HepG2 (cell line): ENCODE measurements around the gene ZNF530. TPM values are rescaled to one million over a fixed set of nuclear protein-coding genes. Genes with fewer than 3 reads are reported as not detected.

ENCODE experiments used
- HNRNPK ChIP-seq: fragments of 200-400 bp; formaldehyde crosslinking; IDR thresholded peaks from 2 replicates; pipeline ENCODE4 v1.6.1; 2018; ENCODE audit warnings: low read length, low read depth, moderate library complexity, mild to moderate bottlenecking; ENCODE audit not compliant: poor library complexity, severe bottlenecking
- HOXD1 ChIP-seq: sonication (generic); formaldehyde crosslinking; IDR thresholded peaks from 2 replicates; pipeline ENCODE4 v1.5.0; 2020; ENCODE audit warnings: missing genetic modification reagents
- MBNL3 ChIP-seq: fragments of 250-450 bp; sonication (Bioruptor Pico); conservative IDR thresholded peaks from 2 replicates; pipeline ENCODE4 v1.8.0; 2022; ENCODE audit warnings: mild to moderate bottlenecking, inconsistent platforms
- MED8 ChIP-seq: sonication (generic); formaldehyde crosslinking; IDR thresholded peaks from 2 replicates; pipeline ENCODE4 v1.8.1; 2023; ENCODE audit warnings: mild to moderate bottlenecking, missing genetic modification reagents; ENCODE audit not compliant: insufficient replicate concordance
- MYPOP ChIP-seq: sonication (generic); formaldehyde crosslinking; IDR thresholded peaks from 2 replicates; pipeline ENCODE4 v1.8.1; 2023; ENCODE audit warnings: mild to moderate bottlenecking, moderate library complexity, missing genetic modification reagents
- PBX2 ChIP-seq: IDR thresholded peaks from 2 replicates; pipeline ENCODE4 v1.6.1; 2016; ENCODE audit warnings: control low read depth
- RAD21 ChIP-seq: fragments of 450-650 bp; formaldehyde crosslinking; IDR thresholded peaks from 2 replicates; pipeline ENCODE4 v1.5.0; 2020; ENCODE audit warnings: mild to moderate bottlenecking
- RFX3 ChIP-seq: IDR thresholded peaks from 2 replicates; pipeline ENCODE4 v1.6.1; 2016; ENCODE audit warnings: missing biosample characterization, missing genetic modification reagents
- THAP8 ChIP-seq: sonication (generic); formaldehyde crosslinking; IDR thresholded peaks from 2 replicates; pipeline ENCODE4 v1.5.1; 2020; ENCODE audit warnings: missing genetic modification reagents, mild to moderate bottlenecking, borderline replicate concordance
- ZBTB42 ChIP-seq: sonication (generic); formaldehyde crosslinking; IDR thresholded peaks from 2 replicates; pipeline ENCODE4 v1.5.0; 2020; ENCODE audit warnings: mild to moderate bottlenecking, missing genetic modification reagents
- ZFP36L2 ChIP-seq: sonication (generic); formaldehyde crosslinking; IDR thresholded peaks from 2 replicates; pipeline ENCODE4 v1.4.0; 2020; ENCODE audit warnings: missing genetic modification reagents
- ZNF33A ChIP-seq: sonication (generic); formaldehyde crosslinking; IDR thresholded peaks from 2 replicates; pipeline ENCODE4 v1.5.1; 2020; ENCODE audit warnings: missing genetic modification reagents, mild to moderate bottlenecking, moderate library complexity, borderline replicate concordance
- ZNF430 ChIP-seq: sonication (generic); formaldehyde crosslinking; IDR thresholded peaks from 2 replicates; pipeline ENCODE4 v1.9.0; 2021; ENCODE audit warnings: mild to moderate bottlenecking, missing genetic modification reagents
- ZNF556 ChIP-seq: sonication (generic); formaldehyde crosslinking; IDR thresholded peaks from 2 replicates; pipeline ENCODE4 v1.4.0; 2020; ENCODE audit warnings: mild to moderate bottlenecking, missing genetic modification reagents, borderline replicate concordance
- ZNF576 ChIP-seq: sonication (generic); formaldehyde crosslinking; IDR thresholded peaks from 2 replicates; pipeline ENCODE4 v1.4.0; 2020; ENCODE audit warnings: mild to moderate bottlenecking, missing genetic modification reagents
- ZNF776 ChIP-seq: sonication (generic); formaldehyde crosslinking; IDR thresholded peaks from 2 replicates; pipeline ENCODE4 v1.4.0; 2020; ENCODE audit warnings: mild to moderate bottlenecking, missing genetic modification reagents
- ZNF777 ChIP-seq: sonication (generic); formaldehyde crosslinking; IDR thresholded peaks from 2 replicates; pipeline ENCODE4 v1.4.0; 2020; ENCODE audit warnings: missing genetic modification reagents
- ZNF839 ChIP-seq: sonication (generic); formaldehyde crosslinking; IDR thresholded peaks from 2 replicates; pipeline ENCODE4 v1.4.0; 2020; ENCODE audit warnings: missing genetic modification reagents, mild to moderate bottlenecking, borderline replicate concordance
- ZNF891 ChIP-seq: sonication (generic); formaldehyde crosslinking; IDR thresholded peaks from 2 replicates; pipeline ENCODE4 v1.5.0; 2020; ENCODE audit warnings: mild to moderate bottlenecking, missing genetic modification reagents
- ZSCAN30 ChIP-seq: sonication (generic); formaldehyde crosslinking; IDR thresholded peaks from 2 replicates; pipeline ENCODE4 v1.5.0; 2020; ENCODE audit warnings: mild to moderate bottlenecking, missing genetic modification reagents
- ZUFSP ChIP-seq: sonication (generic); formaldehyde crosslinking; IDR thresholded peaks from 2 replicates; pipeline ENCODE4 v1.9.0; 2021; ENCODE audit warnings: missing genetic modification reagents, mild to moderate bottlenecking, borderline replicate concordance
- polyA plus RNA-seq, 8 experiments: library from polyadenylated mRNA; depleted of rRNA in 3 of 8; stranded (reverse) in 7 of 8; unstranded in 1 of 8; fragments of >200 nt; fragmentation: Illumina TruSeq in 4 of 8; extraction: Trizol in 4 of 8; gene quantifications; 2 replicates each; pipeline versions ENCODE4 v1.2.1 to v1.2.3, GENCODE V29; 2011 to 2016; ENCODE audit warnings: low read depth in 4 of 8, missing spikeins in 1 of 8, mixed read lengths in 1 of 8; ENCODE audit not compliant: insufficient read depth in 1 of 8
- total RNA-seq, 5 experiments: library from RNA; depleted of rRNA; stranded (reverse); fragments of >200 nt; fragmentation: Illumina TruSeq; extraction: Trizol; gene quantifications; 2 replicates each; pipeline ENCODE4 v1.2.3, GENCODE V29; 2016; ENCODE audit warnings: low read depth in 1 of 5
- TF ChIP-seq, protein P1 (sequence below): sonication (generic); formaldehyde crosslinking; IDR thresholded peaks from 2 replicates; pipeline ENCODE4 v1.4.0; 2020; ENCODE audit warnings: missing genetic modification reagents, borderline replicate concordance

The ZNF530 gene
- total and polyA plus RNA-seq, 2 of the 13 experiments (the other 11 are each of a cell fraction or from before 2014, with no cell fraction given): 1.1 to 7.8 TPM

DNA sequence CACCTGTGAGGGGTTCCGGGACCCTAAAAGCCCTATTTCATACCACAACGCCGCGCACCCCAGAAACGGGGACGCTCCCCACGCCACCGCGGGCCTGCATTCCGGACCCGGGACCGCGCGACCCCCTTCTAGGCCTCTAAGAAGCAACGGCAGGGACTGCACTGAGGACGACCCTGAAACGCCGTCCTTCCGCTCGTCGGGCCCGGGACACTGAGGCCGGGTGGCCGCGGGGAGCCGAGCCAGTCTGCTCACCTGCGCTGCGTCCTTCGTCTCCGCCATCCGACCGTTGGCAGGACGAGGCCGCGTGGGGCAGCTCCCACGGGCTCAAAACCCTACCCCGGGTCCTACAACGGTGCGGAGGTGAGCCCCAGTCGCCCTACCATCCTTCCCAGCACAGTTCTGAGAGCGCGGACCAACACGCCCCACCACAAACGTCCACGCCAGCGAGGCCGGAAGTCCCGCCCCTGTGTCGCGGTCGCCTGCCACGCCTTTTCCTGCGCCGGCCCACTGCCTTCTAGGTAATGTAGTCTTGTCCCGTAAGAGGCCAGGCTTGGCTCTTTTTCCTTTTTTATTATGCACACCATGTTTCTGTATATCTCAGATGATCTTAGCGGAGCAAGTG lies 40.2 kb upstream of the ZNF530 start, which contains the start of gene ZNF550 (continued):
- TF ChIP-seq, protein P1, sequence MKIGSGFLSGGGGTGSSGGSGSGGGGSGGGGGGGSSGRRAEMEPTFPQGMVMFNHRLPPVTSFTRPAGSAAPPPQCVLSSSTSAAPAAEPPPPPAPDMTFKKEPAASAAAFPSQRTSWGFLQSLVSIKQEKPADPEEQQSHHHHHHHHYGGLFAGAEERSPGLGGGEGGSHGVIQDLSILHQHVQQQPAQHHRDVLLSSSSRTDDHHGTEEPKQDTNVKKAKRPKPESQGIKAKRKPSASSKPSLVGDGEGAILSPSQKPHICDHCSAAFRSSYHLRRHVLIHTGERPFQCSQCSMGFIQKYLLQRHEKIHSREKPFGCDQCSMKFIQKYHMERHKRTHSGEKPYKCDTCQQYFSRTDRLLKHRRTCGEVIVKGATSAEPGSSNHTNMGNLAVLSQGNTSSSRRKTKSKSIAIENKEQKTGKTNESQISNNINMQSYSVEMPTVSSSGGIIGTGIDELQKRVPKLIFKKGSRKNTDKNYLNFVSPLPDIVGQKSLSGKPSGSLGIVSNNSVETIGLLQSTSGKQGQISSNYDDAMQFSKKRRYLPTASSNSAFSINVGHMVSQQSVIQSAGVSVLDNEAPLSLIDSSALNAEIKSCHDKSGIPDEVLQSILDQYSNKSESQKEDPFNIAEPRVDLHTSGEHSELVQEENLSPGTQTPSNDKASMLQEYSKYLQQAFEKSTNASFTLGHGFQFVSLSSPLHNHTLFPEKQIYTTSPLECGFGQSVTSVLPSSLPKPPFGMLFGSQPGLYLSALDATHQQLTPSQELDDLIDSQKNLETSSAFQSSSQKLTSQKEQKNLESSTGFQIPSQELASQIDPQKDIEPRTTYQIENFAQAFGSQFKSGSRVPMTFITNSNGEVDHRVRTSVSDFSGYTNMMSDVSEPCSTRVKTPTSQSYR (CRISPR knock-in tag): no peak
- no peak for TF ChIP-seq THAP8 (CRISPR knock-in tag)
- TF ChIP-seq RAD21 (CRISPR knock-in tag): no peak
- no peak for TF ChIP-seq HNRNPK
- TF ChIP-seq ZNF777 (CRISPR knock-in tag): no peak
- TF ChIP-seq ZNF556: 0 out of 2 replicates have a peak, but pooled peaks have one; percentile 43
- peak; percentile 47; the same call in 1 of the 2 replicates for TF ChIP-seq ZNF576
- no peak for TF ChIP-seq MBNL3 (CRISPR knock-in tag)
- no peak for TF ChIP-seq MYPOP (CRISPR knock-in tag)
- TF ChIP-seq ZUFSP (CRISPR knock-in tag): no peak
- 0 out of 2 replicates have a peak, but pooled peaks have one; percentile 9 for TF ChIP-seq ZNF776
- no peak for TF ChIP-seq MED8 (CRISPR knock-in tag)
- no peak for TF ChIP-seq HOXD1 (CRISPR knock-in tag)
- TF ChIP-seq PBX2 (CRISPR knock-in tag): no peak
- no peak for TF ChIP-seq ZNF430 (CRISPR knock-in tag)
- no peak for TF ChIP-seq ZBTB42 (CRISPR knock-in tag)
- TF ChIP-seq ZFP36L2 (CRISPR knock-in tag): no peak
- no peak for TF ChIP-seq ZNF891 (CRISPR knock-in tag)
- no peak for TF ChIP-seq RFX3
- peak; percentile 23; the same call in 1 of the 2 replicates for TF ChIP-seq ZNF839
- TF ChIP-seq ZSCAN30 (CRISPR knock-in tag): no peak; the same call in 1 of the 2 replicates
- TF ChIP-seq ZNF33A: no peak
